Smooth muscle cell (in vitro differentiated cells): Measurements from ENCODE around the gene IFI16. TPM values are rescaled to one million over a fixed set of nuclear protein-coding genes. Genes with fewer than 3 reads are reported as not detected.
"Not testable (repeated sequence)": the region's sequence is repeated elsewhere in the genome, so short reads cannot be mapped to it uniquely, and the experiment has no call there.

ENCODE experiments used
- DNase-seq: peaks from one replicate; lab custom pipeline; 2025; ENCODE audit not compliant: unreplicated experiment; lab: John Stamatoyannopoulos, UW
- H2AFZ ChIP-seq: fragments of 200-600 bp; sonication (generic); 2 replicates; pipeline ENCODE4 v1.6.0; 2016; ENCODE audit warnings: antibody characterized with exemption, low read depth, mild to moderate bottlenecking
- H3F3A ChIP-seq: fragments of 200-600 bp; sonication (generic); 2 replicates; pipeline ENCODE4 v1.6.0; 2017; ENCODE audit warnings: antibody characterized with exemption, low read depth
- H3K27ac ChIP-seq: fragments of 200-600 bp; sonication (generic); 2 replicates; pipeline ENCODE4 v1.5.1; 2016; ENCODE audit warnings: low read depth, mild to moderate bottlenecking
- H3K27me3 ChIP-seq: fragments of 200-600 bp; sonication (generic); 2 replicates; pipeline ENCODE4 v1.6.1; 2016; ENCODE audit warnings: low read depth, mild to moderate bottlenecking
- H3K36me3 ChIP-seq: fragments of 200-600 bp; sonication (generic); 2 replicates; pipeline ENCODE4 v1.5.1; 2016; ENCODE audit warnings: low read depth
- H3K4me1 ChIP-seq: fragments of 200-600 bp; sonication (generic); 2 replicates; pipeline ENCODE4 v1.5.1; 2016; ENCODE audit warnings: low read depth
- H3K4me2 ChIP-seq: fragments of 200-600 bp; sonication (generic); 2 replicates; pipeline ENCODE4 v1.6.0; 2016; ENCODE audit warnings: mild to moderate bottlenecking
- H3K4me3 ChIP-seq: fragments of 200-600 bp; sonication (generic); 2 replicates; pipeline ENCODE4 v1.5.1; 2016; ENCODE audit warnings: mild to moderate bottlenecking
- H3K79me2 ChIP-seq: fragments of 200-600 bp; sonication (generic); 2 replicates; pipeline ENCODE4 v1.6.0; 2016; ENCODE audit warnings: low read depth, mild to moderate bottlenecking
- H3K9ac ChIP-seq: fragments of 200-600 bp; sonication (generic); 2 replicates; pipeline ENCODE4 v1.6.0; 2016; ENCODE audit warnings: low read depth
- H3K9me3 ChIP-seq: fragments of 200-600 bp; sonication (generic); replicated peaks from 2 replicates; pipeline ENCODE4 v1.5.1; 2016; ENCODE audit warnings: low read depth
- H4K20me1 ChIP-seq: fragments of 200-600 bp; sonication (generic); 2 replicates; pipeline ENCODE4 v1.6.0; 2016; ENCODE audit warnings: low read depth
- WGBS: methylation state at CpG from one replicate; pipeline ENCODE4 v1.1.7; 2016; ENCODE audit warnings: low lambda C conversion rate; 5-methylcytosine and 5-hydroxymethylcytosine counted together
- polyA plus RNA-seq: library from polyadenylated mRNA; unstranded; fragments of >200 nt; fragmentation: Nextera tagmentation; extraction: Ambion mirVana; gene quantifications from 2 replicates; pipeline ENCODE4 v1.2.1, GENCODE V29; 2016
- total RNA-seq: library from RNA; depleted of rRNA; stranded (reverse); fragments of >200 nt; gene quantifications from 2 replicates; pipeline ENCODE4 v1.2.3, GENCODE V29; 2014
- TF ChIP-seq, protein P1 (sequence below): fragments of 200-600 bp; sonication (generic); IDR thresholded peaks from 2 replicates; pipeline ENCODE4 v1.5.1; 2017; ENCODE audit warnings: borderline replicate concordance, mild to moderate bottlenecking, antibody characterized with exemption; ENCODE audit not compliant: insufficient read depth, poor library complexity, severe bottlenecking

Gene IFI16
- total and polyA plus RNA-seq, 2 experiments from 2014 or later = 92.1 to 114 TPM

- no peak for DNase-seq
- Histone ChIP-seq H3K79me2 (peaks cover 39% of the 10 kb centered on the region), H3K27me3 (no peaks in the 10 kb centered on the region), H3K27ac (peak overlapping the region; percentile 98), H4K20me1 (no peaks in the 10 kb centered on the region), H3K4me3 (no peak overlapping the region), H3K9me3 (no peaks in the 10 kb centered on the region), H3K9ac (peak overlapping the region; percentile 12), H2AFZ (peak overlapping the region; percentile 62), H3K4me2 (peak overlapping the region; percentile 89), H3K36me3 (no peaks in the 10 kb centered on the region), H3K4me1 (peaks cover 44% of the 10 kb centered on the region), H3F3A (peaks cover 24% of the 10 kb centered on the region)
- 13% methylated on average over 4 of the region's 4 CpGs for WGBS
- TF ChIP-seq, protein P1, sequence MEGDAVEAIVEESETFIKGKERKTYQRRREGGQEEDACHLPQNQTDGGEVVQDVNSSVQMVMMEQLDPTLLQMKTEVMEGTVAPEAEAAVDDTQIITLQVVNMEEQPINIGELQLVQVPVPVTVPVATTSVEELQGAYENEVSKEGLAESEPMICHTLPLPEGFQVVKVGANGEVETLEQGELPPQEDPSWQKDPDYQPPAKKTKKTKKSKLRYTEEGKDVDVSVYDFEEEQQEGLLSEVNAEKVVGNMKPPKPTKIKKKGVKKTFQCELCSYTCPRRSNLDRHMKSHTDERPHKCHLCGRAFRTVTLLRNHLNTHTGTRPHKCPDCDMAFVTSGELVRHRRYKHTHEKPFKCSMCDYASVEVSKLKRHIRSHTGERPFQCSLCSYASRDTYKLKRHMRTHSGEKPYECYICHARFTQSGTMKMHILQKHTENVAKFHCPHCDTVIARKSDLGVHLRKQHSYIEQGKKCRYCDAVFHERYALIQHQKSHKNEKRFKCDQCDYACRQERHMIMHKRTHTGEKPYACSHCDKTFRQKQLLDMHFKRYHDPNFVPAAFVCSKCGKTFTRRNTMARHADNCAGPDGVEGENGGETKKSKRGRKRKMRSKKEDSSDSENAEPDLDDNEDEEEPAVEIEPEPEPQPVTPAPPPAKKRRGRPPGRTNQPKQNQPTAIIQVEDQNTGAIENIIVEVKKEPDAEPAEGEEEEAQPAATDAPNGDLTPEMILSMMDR = no peak
Measured at GRCh38 chr1:159008744-159009188, 941 bp upstream of the IFI16 start.

DNA sequence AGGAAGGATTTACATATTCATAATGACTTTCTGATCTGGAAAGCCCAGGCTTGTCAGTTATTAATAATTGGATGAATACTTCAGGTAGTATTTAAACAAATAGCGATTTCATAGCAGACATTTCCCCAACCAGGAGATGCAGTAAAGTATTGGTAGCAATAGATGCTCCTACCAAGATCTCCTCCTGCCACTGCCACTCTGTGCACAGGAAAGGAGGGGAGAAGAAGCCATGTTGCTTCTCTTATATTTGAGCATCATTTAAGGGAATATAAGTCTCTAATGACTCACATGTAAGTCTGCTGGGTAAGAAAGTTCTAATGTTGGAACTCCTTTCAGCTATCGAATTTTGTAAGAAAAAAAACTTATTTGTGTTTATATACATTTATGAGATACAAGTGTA is 420 bp upstream of the IFI16 start:
- Histone ChIP-seq H3K27me3 (no peaks in the 10 kb centered on the region), H3F3A (peaks cover 24% of the 10 kb centered on the region), H3K27ac (peak overlapping the region; percentile 98), H3K9me3 (no peaks in the 10 kb centered on the region), H3K4me3 (peak overlapping the region; percentile 67), H3K4me1 (peaks cover 44% of the 10 kb centered on the region), H3K9ac (peak overlapping the region; percentile 91), H3K4me2 (peak overlapping the region; percentile 89), H3K36me3 (no peaks in the 10 kb centered on the region), H2AFZ (no peak overlapping the region), H3K79me2 (peaks cover 44% of the 10 kb centered on the region), H4K20me1 (no peaks in the 10 kb centered on the region)
- no peak for DNase-seq
- WGBS = 75% methylated on average over 2 of the region's 2 CpGs
- TF ChIP-seq, protein P1 = no peak

DNA sequence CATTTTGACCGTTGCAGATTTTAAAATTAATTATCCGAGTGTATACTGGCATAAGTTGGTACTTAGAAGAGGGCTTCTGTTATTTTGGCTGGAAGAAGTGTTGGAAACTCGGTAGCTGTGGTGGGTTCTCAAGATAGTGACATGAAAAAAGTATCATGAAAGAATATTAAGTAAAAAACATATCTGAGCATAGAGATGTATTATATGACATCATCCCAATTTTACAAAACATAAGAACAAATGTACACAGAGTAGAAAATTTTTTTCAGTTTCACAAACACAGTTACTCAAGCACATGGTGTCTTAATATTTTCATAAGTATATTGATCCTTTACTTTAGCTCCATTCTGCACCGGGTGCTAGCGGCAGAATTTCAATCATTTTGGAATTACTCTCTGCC is 684 bp downstream of the IFI16 start:
- Histone ChIP-seq H3K9me3 (no peaks in the 10 kb centered on the region), H3F3A (peaks cover 14% of the 10 kb centered on the region), H3K36me3 (peaks cover 9% of the 10 kb centered on the region), H2AFZ (peak overlapping the region; percentile 88), H3K9ac (peak overlapping the region; percentile 91), H3K4me2 (peak overlapping the region; percentile 89), H3K27ac (peak overlapping the region; percentile 98), H3K4me1 (peaks cover 34% of the 10 kb centered on the region), H3K79me2 (peaks cover 54% of the 10 kb centered on the region), H3K27me3 (no peaks in the 10 kb centered on the region), H3K4me3 (peak overlapping the region; percentile 67), H4K20me1 (no peaks in the 10 kb centered on the region)
- 59% methylated on average over 5 of the region's 5 CpGs for WGBS
- TF ChIP-seq, protein P1 = no peak
- DNase-seq = no peak

DNA sequence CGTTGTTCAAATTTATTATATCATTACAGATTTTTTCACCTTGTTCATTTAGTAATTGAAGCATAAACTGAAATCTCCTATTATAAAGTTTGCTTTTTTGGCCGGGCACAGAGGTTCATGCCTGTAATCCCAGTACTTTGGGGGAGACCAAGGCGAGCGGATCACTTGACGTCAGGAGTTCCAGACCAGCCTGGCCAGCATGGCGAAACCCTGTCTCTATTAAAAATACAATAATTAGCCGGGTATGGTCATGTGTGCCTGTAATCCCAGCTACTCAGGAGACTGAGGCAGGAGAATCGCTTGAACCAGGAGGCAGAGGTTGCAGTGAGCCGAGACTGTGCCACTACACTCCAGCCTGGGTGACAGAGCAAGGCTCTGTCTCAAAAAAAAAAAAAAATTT is 1.3 kb downstream of the IFI16 start:
- Histone ChIP-seq H3K4me2 (peak overlapping the region; percentile 89), H3K4me3 (peak overlapping the region; percentile 67), H3K27ac (peak overlapping the region; percentile 98), H3K79me2 (peaks cover 59% of the 10 kb centered on the region), H3K4me1 (peaks cover 28% of the 10 kb centered on the region), H3F3A (peaks cover 13% of the 10 kb centered on the region), H3K9ac (peak overlapping the region; percentile 91)
- DNase-seq, H3K36me3 ChIP-seq, H3K27me3 ChIP-seq, H4K20me1 ChIP-seq, H2AFZ ChIP-seq, H3K9me3 ChIP-seq: not testable (repeated sequence)
- WGBS = 77% methylated on average over 9 of the region's 9 CpGs
